ENCODE measurements around the gene DUOX2. TPM values are rescaled to one million over a fixed set of nuclear protein-coding genes. Genes with fewer than 3 reads are reported as not detected.
"Not testable (repeated sequence)": the region's sequence is repeated elsewhere in the genome, so short reads cannot be mapped to it uniquely, and the experiment has no call there.

The DUOX2 gene
- total RNA-seq, 1 experiment from 2014 or later, result 0.44 TPM

DNA sequence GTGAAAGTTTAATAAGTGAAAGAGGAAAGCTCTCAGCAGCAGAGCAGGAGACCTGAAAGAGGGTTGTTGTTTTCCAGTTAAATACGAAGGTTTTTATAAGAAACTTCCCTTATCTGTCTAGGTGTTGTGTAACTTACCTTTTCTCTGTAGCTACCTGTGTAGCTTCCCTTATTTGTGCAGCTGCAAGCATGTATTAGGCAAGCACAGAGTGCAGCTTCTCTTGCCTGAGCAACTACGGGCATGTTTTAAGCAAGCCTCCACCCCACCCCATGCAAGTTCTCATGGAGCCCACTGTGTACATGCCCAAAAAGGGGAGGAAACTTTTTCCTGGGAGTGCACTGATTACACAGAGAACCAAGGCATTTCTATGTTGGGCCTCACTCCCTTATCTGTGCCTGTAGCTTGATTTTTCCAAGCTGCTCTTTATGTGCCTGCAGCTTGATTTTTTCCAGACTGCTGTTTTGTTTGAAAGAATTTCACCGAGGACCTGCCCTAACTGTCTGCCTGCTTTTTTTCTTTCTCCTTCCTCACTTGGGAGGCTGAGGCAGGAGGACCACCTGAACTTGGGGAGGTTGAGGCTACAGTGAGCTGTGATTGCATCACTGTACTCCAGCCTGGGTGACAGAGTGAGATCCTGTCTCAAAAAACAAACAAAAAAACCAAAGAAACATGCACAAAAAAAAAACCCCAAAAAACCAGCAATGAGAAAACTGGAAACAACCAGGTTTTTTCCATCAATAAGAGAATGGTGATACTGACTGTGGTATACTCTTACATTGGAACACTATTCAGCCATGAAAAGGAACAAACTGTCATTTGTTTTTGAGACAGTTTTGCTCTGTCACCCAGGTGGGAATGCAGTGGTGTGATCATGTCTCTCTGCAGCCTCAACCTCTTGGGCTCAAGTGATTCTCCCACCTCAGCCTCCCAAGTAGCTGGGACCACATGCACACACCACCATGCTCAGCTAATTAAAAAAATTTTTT lies 55.0 kb downstream of the DUOX2 start:
- H3K4me3 ChIP-seq (replicated peaks in 1 of 2; ENCODE audit: low read depth in 1 of 2, low read length in 2 of 2); H3K36me3 ChIP-seq (ENCODE audit: control insufficient read depth in 1 of 2, insufficient read depth in 2 of 2, low read length in 2 of 2); CTCF ChIA-PET; POLR2A ChIA-PET; H3K9ac ChIP-seq (ENCODE audit: low read length); H3K4me1 ChIP-seq (ENCODE audit: control insufficient read depth in 1 of 2, insufficient read depth in 2 of 2, low read length in 2 of 2); BruUV-seq (replicated peaks); ATAC-seq; H3K79me2 ChIP-seq (ENCODE audit: insufficient read depth, low read length); H3K27ac ChIP-seq (ENCODE audit: low read depth, low read length); H4K20me1 ChIP-seq (ENCODE audit: insufficient read depth); H3K9me3 ChIP-seq (ENCODE audit: control insufficient read depth in 1 of 2, insufficient read depth in 1 of 2, low read depth in 1 of 2, low read length in 2 of 2); intact Hi-C loops (cut with micrococcal nuclease); H2AFZ ChIP-seq (ENCODE audit: low read depth, low read length, poor library complexity, severe bottlenecking); RAD21 ChIA-PET (ENCODE audit: low non-redundant PET in 1 of 2, low total read pairs in 2 of 2, uncharacterized antibody in 2 of 2, unreplicated experiment in 2 of 2); H3K4me2 ChIP-seq (ENCODE audit: low read length); H3K27me3 ChIP-seq (ENCODE audit: insufficient read depth, low read length); H3K9me2 ChIP-seq (ENCODE audit: insufficient read depth); DNase-seq (ENCODE audit: low read depth, low spot score): not testable (repeated sequence)

DNA sequence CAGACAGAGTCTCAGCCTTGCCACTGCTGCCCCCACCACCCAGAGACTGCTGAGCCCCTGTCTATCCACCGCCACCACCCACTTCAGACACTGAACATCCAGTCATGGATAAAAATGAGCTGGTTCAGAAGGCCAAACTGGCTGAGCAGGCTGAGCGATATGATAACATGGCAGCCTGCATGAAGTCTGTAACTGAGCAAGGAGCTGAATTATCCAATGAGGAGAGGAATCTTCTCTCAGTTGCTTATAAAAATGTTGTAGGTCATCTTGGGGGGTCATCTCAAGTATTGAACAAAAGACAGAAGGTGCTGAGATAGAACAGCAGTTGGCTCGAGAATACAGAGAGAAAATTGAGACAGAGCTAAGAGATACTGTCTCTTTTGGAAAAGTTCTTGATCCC lies 61.3 kb downstream of the DUOX2 start:
- H3K9ac ChIP-seq (ENCODE audit: low read length); H3K9me2 ChIP-seq (ENCODE audit: insufficient read depth); RAD21 ChIA-PET (ENCODE audit: low non-redundant PET in 1 of 2, low total read pairs in 2 of 2, uncharacterized antibody in 2 of 2, unreplicated experiment in 2 of 2); BruUV-seq (replicated peaks); H3K27ac ChIP-seq (ENCODE audit: low read depth, low read length); H3K9me3 ChIP-seq (ENCODE audit: control insufficient read depth in 1 of 2, insufficient read depth in 1 of 2, low read depth in 1 of 2, low read length in 2 of 2); CTCF ChIA-PET; intact Hi-C loops (cut with micrococcal nuclease); DNase-seq (ENCODE audit: low read depth, low spot score); POLR2A ChIA-PET; H3K27me3 ChIP-seq (ENCODE audit: insufficient read depth, low read length); H3K4me1 ChIP-seq (ENCODE audit: control insufficient read depth in 1 of 2, insufficient read depth in 2 of 2, low read length in 2 of 2); H3K4me3 ChIP-seq (replicated peaks in 1 of 2; ENCODE audit: low read depth in 1 of 2, low read length in 2 of 2); H3K4me2 ChIP-seq (ENCODE audit: low read length); H2AFZ ChIP-seq (ENCODE audit: low read depth, low read length, poor library complexity, severe bottlenecking); ATAC-seq; H4K20me1 ChIP-seq (ENCODE audit: insufficient read depth): not testable (repeated sequence)
- peaks cover 6 to 23% of the 10 kb centered on the region in 2 experiments; a peak in 2 of 4 replicates for H3K36me3 ChIP-seq (ENCODE audit: control insufficient read depth in 1 of 2, insufficient read depth in 2 of 2, low read length in 2 of 2)
- H3K79me2 ChIP-seq (ENCODE audit: insufficient read depth, low read length), result peaks cover 22% of the 10 kb centered on the region

DNA sequence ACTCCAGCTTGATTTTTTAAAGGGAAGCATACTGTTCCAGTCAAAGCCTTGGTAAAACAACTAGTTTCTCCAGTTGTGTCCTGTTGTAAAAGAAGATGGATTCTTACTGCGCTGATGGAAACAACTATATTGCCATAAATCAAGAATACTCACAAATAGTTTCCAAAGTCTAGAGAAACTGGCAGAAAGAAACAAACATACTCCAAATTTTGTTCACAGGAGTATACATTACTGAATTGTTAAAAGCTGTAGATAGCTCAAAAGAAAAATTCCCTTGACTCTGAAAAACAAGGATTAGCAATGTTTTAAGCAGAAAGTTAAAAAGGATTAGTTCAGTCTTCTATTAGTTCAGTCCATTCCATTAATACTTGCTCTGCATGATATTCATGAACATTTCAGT lies 63.4 kb downstream of the DUOX2 start:
- POLR2A ChIA-PET, result no interaction called here
- Histone ChIP-seq H4K20me1 (ENCODE audit: insufficient read depth) (no peaks in the 10 kb centered on the region), H3K9me3 (ENCODE audit: control insufficient read depth in 1 of 2, insufficient read depth in 1 of 2, low read depth in 1 of 2, low read length in 2 of 2) (no peaks in the 10 kb centered on the region), H3K9me2 (ENCODE audit: insufficient read depth) (no peaks in the 10 kb centered on the region), H3K9ac (ENCODE audit: low read length) (no peak overlapping the region), H3K27ac (ENCODE audit: low read depth, low read length) (no peak overlapping the region), H3K4me2 (ENCODE audit: low read length) (no peak overlapping the region), H3K4me1 (ENCODE audit: control insufficient read depth in 1 of 2, insufficient read depth in 2 of 2, low read length in 2 of 2) (no peaks in the 10 kb centered on the region), H3K79me2 (ENCODE audit: insufficient read depth, low read length) (peaks cover 22% of the 10 kb centered on the region), H3K27me3 (ENCODE audit: insufficient read depth, low read length) (no peaks in the 10 kb centered on the region), H2AFZ (ENCODE audit: low read depth, low read length, poor library complexity, severe bottlenecking) (no peak overlapping the region), H3K36me3 (ENCODE audit: control insufficient read depth in 1 of 2, insufficient read depth in 2 of 2, low read length in 2 of 2) (peaks cover 6 to 29% of the 10 kb centered on the region in 2 experiments; a peak in 2 of 4 replicates), H3K4me3 (replicated peaks in 1 of 2; ENCODE audit: low read depth in 1 of 2, low read length in 2 of 2) (no peak overlapping the region)
- TF ChIP-seq POLR2A (IDR thresholded peaks at IDR 0.05; ENCODE audit: borderline replicate concordance, extremely low read depth, insufficient read depth, insufficient read length) (no peak), FOSL1 (IDR thresholded peaks at IDR 0.05; ENCODE audit: low read depth) (no peak), ZFX (IDR thresholded peaks at IDR 0.05) (no peak), EZH2phosphoT487 (IDR thresholded peaks at IDR 0.05; ENCODE audit: borderline replicate concordance) (no peak), EGR1 (IDR thresholded peaks at IDR 0.05; ENCODE audit: low read depth) (no peak), ELF1 (IDR thresholded peaks at IDR 0.05; ENCODE audit: borderline replicate concordance, low read depth) (no peak), SRF (IDR thresholded peaks at IDR 0.05; ENCODE audit: low read depth) (no peak)
- TF ChIP-seq, protein P1, sequence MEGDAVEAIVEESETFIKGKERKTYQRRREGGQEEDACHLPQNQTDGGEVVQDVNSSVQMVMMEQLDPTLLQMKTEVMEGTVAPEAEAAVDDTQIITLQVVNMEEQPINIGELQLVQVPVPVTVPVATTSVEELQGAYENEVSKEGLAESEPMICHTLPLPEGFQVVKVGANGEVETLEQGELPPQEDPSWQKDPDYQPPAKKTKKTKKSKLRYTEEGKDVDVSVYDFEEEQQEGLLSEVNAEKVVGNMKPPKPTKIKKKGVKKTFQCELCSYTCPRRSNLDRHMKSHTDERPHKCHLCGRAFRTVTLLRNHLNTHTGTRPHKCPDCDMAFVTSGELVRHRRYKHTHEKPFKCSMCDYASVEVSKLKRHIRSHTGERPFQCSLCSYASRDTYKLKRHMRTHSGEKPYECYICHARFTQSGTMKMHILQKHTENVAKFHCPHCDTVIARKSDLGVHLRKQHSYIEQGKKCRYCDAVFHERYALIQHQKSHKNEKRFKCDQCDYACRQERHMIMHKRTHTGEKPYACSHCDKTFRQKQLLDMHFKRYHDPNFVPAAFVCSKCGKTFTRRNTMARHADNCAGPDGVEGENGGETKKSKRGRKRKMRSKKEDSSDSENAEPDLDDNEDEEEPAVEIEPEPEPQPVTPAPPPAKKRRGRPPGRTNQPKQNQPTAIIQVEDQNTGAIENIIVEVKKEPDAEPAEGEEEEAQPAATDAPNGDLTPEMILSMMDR (IDR thresholded peaks at IDR 0.05 in 2 of 3, conservative IDR thresholded peaks at IDR 0.05 in 1 of 3; ENCODE audit: borderline replicate concordance in 1 of 3, insufficient read depth in 1 of 3, low read depth in 2 of 3, low read length in 2 of 3), result no peak
- CTCF ChIA-PET, result no interaction called here
- no peak for DNase-seq (ENCODE audit: low read depth, low spot score)
- ATAC-seq, result no peak
- RAD21 ChIA-PET (ENCODE audit: low non-redundant PET in 1 of 2, low total read pairs in 2 of 2, uncharacterized antibody in 2 of 2, unreplicated experiment in 2 of 2), result no interaction called here
- intact Hi-C loops (cut with micrococcal nuclease), result no loop called here
- no TSS peak for BruUV-seq (replicated peaks)

Data from HCT116 (cell line).